Right cardiac atrium (tissue), 5 donors: ENCODE measurements around the gene PHACTR2. TPM values are rescaled to one million over a fixed set of nuclear protein-coding genes. Genes with fewer than 3 reads are reported as not detected.
A peak's percentile ranks its signal among the peaks of the same experiment; 100 is the strongest.

ENCODE experiments used
- ATAC-seq, 2 donors: fragments of 200-7000 bp; cut with Tn5 transposase; one replicate each; pipeline versions ENCODE4 v1.8.0 to v1.9.1; 2020; ENCODE audit warnings: moderate library complexity in 2 of 2, mild to moderate bottlenecking in 1 of 2
- DNase-seq, 3 donors: peaks; one replicate each; pipeline ENCODE4 v3.0.0-alpha.2; 2020
- H3K27ac ChIP-seq: one replicate; pipeline ENCODE4 v1.5.1; 2013; ENCODE audit warnings: mild to moderate bottlenecking, low read length, control low read depth, moderate library complexity
- H3K27me3 ChIP-seq: one replicate; pipeline ENCODE4 v1.6.1; 2013; ENCODE audit not compliant: control insufficient read depth, insufficient read depth
- H3K4me1 ChIP-seq: one replicate; pipeline ENCODE4 v1.6.1; 2013; ENCODE audit warnings: low read length; ENCODE audit not compliant: control insufficient read depth, insufficient read depth
- H3K4me3 ChIP-seq: one replicate; pipeline ENCODE4 v1.5.1; 2013; ENCODE audit warnings: low read length, control low read depth
- H3K9me3 ChIP-seq: one replicate; pipeline ENCODE4 v1.6.1; 2013; ENCODE audit warnings: low read length; ENCODE audit not compliant: control insufficient read depth
- WGBS: extraction: QIAGEN DNeasy Blood & Tissue Kit; methylation state at CpG from one replicate; pipeline ENCODE4 v1.1.7; 2013; 5-methylcytosine and 5-hydroxymethylcytosine counted together
- intact Hi-C, 4 donors: fragments of 100-400 bp; cut with DNase I; formaldehyde crosslinking; loops; one replicate each; pipeline versions ENCODE4 v1.11.0 to v1.14.0; 2022 to 2023
- polyA plus RNA-seq: library from polyadenylated mRNA; stranded (reverse); fragments of 200-250 nt; gene quantifications from one replicate; pipeline ENCODE4 v1.2.3, GENCODE V29; 2013
- total RNA-seq, 4 donors: library from RNA; stranded (reverse); fragmentation: NEBNext Ultra II Directional; extraction: Animal tissue kit (Norgen Biotek cat#: 25700); gene quantifications; one replicate each; pipeline ENCODE4 v1.2.1, GENCODE V29; 2021
- donor health status: healthy with polysubstance abuse.
- donor health status: DM: no; HTN: yes; CAD: no.
- donor health status: DM: no; HTN: no; CAD: no.
- donor health status: DM: no; HTN: yes; CAD: no; lungs with severe emphysema.
- donor health status: DM: yes; HTN: yes; CAD: no.

Gene PHACTR2
- total and polyA plus RNA-seq, 5 donors, result 10.7 to 75.7 (median 49.7) TPM

GRCh38 chr6:143675382-143675900 lies 2.3 kb upstream of the PHACTR2 start:
- DNase-seq (no peak), ATAC-seq (no peak)
- no peaks in the 10 kb centered on the region for H3K9me3 ChIP-seq
- intact Hi-C loops, result loop anchor here in 2 of 4 donors (5.0 to 10.0 kb wide), 4 partner anchors 69 to 169 kb away; partner anchors contain the start of gene LTV1 (in 2 of the 2)
- H3K4me1 ChIP-seq, result peaks cover 4% of the 10 kb centered on the region
- no peaks in the 10 kb centered on the region for H3K27me3 ChIP-seq
- no peak overlapping the region for H3K27ac ChIP-seq
- no peak overlapping the region for H3K4me3 ChIP-seq

GRCh38 chr6:143675946-143676345 lies 1.8 kb upstream of the PHACTR2 start:
- H3K27me3 ChIP-seq, result no peaks in the 10 kb centered on the region
- 39% methylated on average over 1 of the region's 1 CpG for WGBS
- H3K4me1 ChIP-seq, result peaks cover 4% of the 10 kb centered on the region
- ATAC-seq (no peak), DNase-seq (no peak)
- H3K9me3 ChIP-seq, result no peaks in the 10 kb centered on the region
- H3K4me3 ChIP-seq, result no peak overlapping the region
- intact Hi-C loops, result loop anchor here in 2 of 4 donors (5.0 to 10.0 kb wide), 4 partner anchors 69 to 169 kb away; partner anchors contain the start of gene LTV1 (in 2 of the 2)
- H3K27ac ChIP-seq, result no peak overlapping the region

GRCh38 chr6:143676437-143677045 lies 1.2 kb upstream of the PHACTR2 start:
- Histone ChIP-seq H3K4me1 (peaks cover 4% of the 10 kb centered on the region), H3K9me3 (no peaks in the 10 kb centered on the region), H3K27ac (no peak overlapping the region), H3K27me3 (no peaks in the 10 kb centered on the region), H3K4me3 (no peak overlapping the region)
- 89% methylated on average over 4 of the region's 4 CpGs for WGBS
- DNase-seq, result no peak
- ATAC-seq, result no peak
- intact Hi-C loops, result loop anchor here in 2 of 4 donors (5.0 to 10.0 kb wide), 4 partner anchors 68 to 168 kb away; partner anchors contain the start of gene LTV1 (in 2 of the 2)

GRCh38 chr6:143677577-143677890 lies 231 bp upstream of the PHACTR2 start:
- H3K9me3 ChIP-seq, result no peaks in the 10 kb centered on the region
- intact Hi-C loops, result loop anchor here in 2 of 4 donors (5.0 to 10.0 kb wide), 4 partner anchors 67 to 167 kb away; partner anchors contain the start of gene LTV1 (in 2 of the 2)
- no peak for ATAC-seq
- 3% methylated on average over 8 of the region's 9 CpGs for WGBS
- peak overlapping the region; percentile 95 for H3K4me3 ChIP-seq
- no peak for DNase-seq
- no peak overlapping the region for H3K27ac ChIP-seq
- H3K4me1 ChIP-seq, result peaks cover 4% of the 10 kb centered on the region
- no peaks in the 10 kb centered on the region for H3K27me3 ChIP-seq

GRCh38 chr6:143679041-143679440 lies 1.3 kb downstream of the PHACTR2 start:
- Histone ChIP-seq H3K4me1 (peaks cover 4% of the 10 kb centered on the region), H3K27me3 (no peaks in the 10 kb centered on the region), H3K9me3 (no peaks in the 10 kb centered on the region), H3K4me3 (peak overlapping the region; percentile 95), H3K27ac (peak overlapping the region; percentile 93)
- intact Hi-C loops, result loop anchor here in 2 of 4 donors (5.0 to 10.0 kb wide), 4 partner anchors 66 to 166 kb away; partner anchors contain the start of gene LTV1 (in 2 of the 2)
- WGBS, result 5% methylated on average over 3 of the region's 3 CpGs
- no peak for ATAC-seq
- DNase-seq, result no peak

GRCh38 chr6:143680141-143680540 lies 2.4 kb downstream of the PHACTR2 start:
- no peaks in the 10 kb centered on the region for H3K27me3 ChIP-seq
- ATAC-seq (no peak), DNase-seq (no peak)
- peaks cover 2% of the 10 kb centered on the region for H3K4me1 ChIP-seq
- WGBS, result 40% methylated on average over 5 of the region's 5 CpGs
- peak overlapping the region; percentile 95 for H3K4me3 ChIP-seq
- intact Hi-C loops, result no loop called here
- no peak overlapping the region for H3K27ac ChIP-seq
- no peaks in the 10 kb centered on the region for H3K9me3 ChIP-seq

GRCh38 chr6:143682805-143683204 lies 5.0 kb downstream of the PHACTR2 start:
- no peak for DNase-seq
- intact Hi-C loops, result no loop called here
- H3K27ac ChIP-seq, result no peak overlapping the region
- no peaks in the 10 kb centered on the region for H3K9me3 ChIP-seq
- no peak for ATAC-seq
- H3K27me3 ChIP-seq, result no peaks in the 10 kb centered on the region
- H3K4me1 ChIP-seq, result peaks cover 4% of the 10 kb centered on the region
- no peak overlapping the region for H3K4me3 ChIP-seq
- WGBS, result 98% methylated on average over 3 of the region's 3 CpGs

GRCh38 chr6:143684486-143684885 lies 6.7 kb downstream of the PHACTR2 start:
- DNase-seq, result no peak
- 59% methylated on average over 1 of the region's 1 CpG for WGBS
- no peaks in the 10 kb centered on the region for H3K9me3 ChIP-seq
- H3K27me3 ChIP-seq, result no peaks in the 10 kb centered on the region
- no peak overlapping the region for H3K27ac ChIP-seq
- H3K4me1 ChIP-seq, result peaks cover 8% of the 10 kb centered on the region
- intact Hi-C loops, result no loop called here
- peak in 1 of 2 donors; percentile 28 for ATAC-seq
- H3K4me3 ChIP-seq, result no peak overlapping the region

- H3K4me3 ChIP-seq, result no peak overlapping the region
- ATAC-seq (no peak), DNase-seq (peak in 1 of 3 donors; percentile 35)
- H3K9me3 ChIP-seq, result no peaks in the 10 kb centered on the region
- no peak overlapping the region for H3K27ac ChIP-seq
- peaks cover 8% of the 10 kb centered on the region for H3K4me1 ChIP-seq
- over 99% methylated on average over 6 of the region's 6 CpGs for WGBS
- H3K27me3 ChIP-seq, result no peaks in the 10 kb centered on the region
- intact Hi-C loops, result no loop called here
Observed at GRCh38 chr6:143685653-143686052, 7.9 kb downstream of the PHACTR2 start.

GRCh38 chr6:143687591-143687990 lies 9.8 kb downstream of the PHACTR2 start:
- WGBS, result 36% methylated on average over 1 of the region's 1 CpG
- Histone ChIP-seq H3K9me3 (no peaks in the 10 kb centered on the region), H3K27ac (peak overlapping the region; percentile 45), H3K4me3 (peak overlapping the region; percentile 5), H3K27me3 (no peaks in the 10 kb centered on the region), H3K4me1 (peaks cover 10% of the 10 kb centered on the region)
- intact Hi-C loops, result no loop called here
- no peak for ATAC-seq
- no peak for DNase-seq

- DNase-seq (no peak), ATAC-seq (no peak)
- no peaks in the 10 kb centered on the region for H3K9me3 ChIP-seq
- intact Hi-C loops, result no loop called here
- H3K4me3 ChIP-seq, result no peak overlapping the region
- no peak overlapping the region for H3K27ac ChIP-seq
- WGBS, result 84% methylated on average over 4 of the region's 4 CpGs
- H3K27me3 ChIP-seq, result no peaks in the 10 kb centered on the region
- peaks cover 10% of the 10 kb centered on the region for H3K4me1 ChIP-seq
Observed at GRCh38 chr6:143688681-143689080, 10.9 kb downstream of the PHACTR2 start.
